Transverse colon (tissue), 4 donors: ENCODE measurements around the gene SLC15A2. TPM values are rescaled to one million over a fixed set of nuclear protein-coding genes. Genes with fewer than 3 reads are reported as not detected.

Experiments used
- DNase-seq: peaks from one replicate; pipeline ENCODE4 v3.0.0-alpha.2; 2019
- H3K27ac ChIP-seq, 4 donors: fragments of 200-600 bp; sonication (generic); 2 replicates each; pipeline ENCODE4 v1.5.1; 2016 to 2018; ENCODE audit warnings: inconsistent platforms in 4 of 4
- H3K27me3 ChIP-seq: fragments of 200-600 bp; sonication (generic); 2 replicates; pipeline ENCODE4 v1.5.1; 2017; ENCODE audit warnings: inconsistent platforms
- H3K36me3 ChIP-seq, 4 donors: fragments of 200-600 bp; sonication (generic); 2 replicates each; pipeline ENCODE4 v1.5.1; 2017 to 2019; ENCODE audit warnings: inconsistent platforms in 4 of 4
- H3K4me1 ChIP-seq, 4 donors: fragments of 200-600 bp; sonication (generic); 2 replicates each; pipeline ENCODE4 v1.5.1; 2017 to 2020; ENCODE audit warnings: inconsistent platforms in 4 of 4
- H3K4me3 ChIP-seq, 4 donors: fragments of 200-600 bp; sonication (generic); 1 replicate in 1 of 4; 2 replicates in 3 of 4; pipeline versions ENCODE4 v1.5.1 to v1.6.1; 2017 to 2019; ENCODE audit warnings: inconsistent platforms in 4 of 4
- H3K9me3 ChIP-seq, 2 donors: fragments of 200-600 bp; sonication (generic); 2 replicates each; pipeline ENCODE4 v1.5.1; 2017 to 2019; ENCODE audit warnings: inconsistent platforms in 2 of 2
- CTCF ChIP-seq, 5 experiments: fragments of 200-600 bp in 3 of 5; fragments of 450-650 bp in 2 of 5; sonication (generic) in 3 of 5; IDR thresholded peaks; 1 replicate in 2 of 5; 2 replicates in 3 of 5; pipeline ENCODE4 v1.5.1; 2016 to 2017; ENCODE audit warnings: antibody characterized with exemption in 5 of 5, inconsistent platforms in 3 of 5, mild to moderate bottlenecking in 2 of 5, moderate library complexity in 1 of 5
- EP300 ChIP-seq: sonication (generic); formaldehyde crosslinking; IDR thresholded peaks from one replicate; pipeline ENCODE4 v1.6.1; 2017; ENCODE audit warnings: antibody characterized with exemption, low read depth
- POLR2A ChIP-seq: fragments of 450-650 bp; IDR thresholded peaks from one replicate; pipeline ENCODE4 v1.6.1; 2016; ENCODE audit warnings: antibody characterized with exemption, mild to moderate bottlenecking, moderate library complexity
- POLR2AphosphoS5 ChIP-seq, 3 donors: sonication (generic); formaldehyde crosslinking; IDR thresholded peaks; one replicate each; pipeline ENCODE4 v1.6.1; 2016; ENCODE audit warnings: antibody characterized with exemption in 3 of 3
- WGBS, 2 donors: methylation state at CpG; one replicate each; pipeline ENCODE4 v1.1.5; 2018; ENCODE audit warnings: low coverage in 1 of 2; 5-methylcytosine and 5-hydroxymethylcytosine counted together
- in situ Hi-C, 4 donors: fragments of 200-750 bp; cut with MboI; loops; one replicate each; pipeline versions ENCODE4 v1.15.0 to v1.15.1; 2017; ENCODE audit warnings: low sequenced_read_pairs in 3 of 4, low pct_ligation_motif_present in 1 of 4, low pct_unique_long_range_greater_than_20kb in 1 of 4
- intact Hi-C: fragments of 100-400 bp; cut with DNase I; formaldehyde crosslinking; loops from one replicate; pipeline ENCODE4 v1.15.1; 2023; ENCODE audit warnings: low total_unique reads
- total RNA-seq, 4 donors: library from RNA; depleted of rRNA; stranded (reverse); fragments of >200 nt; gene quantifications; one replicate each; pipeline ENCODE4 v1.1.0, GENCODE V29; 2016

The SLC15A2 gene
- total RNA-seq, 4 donors from 2014 or later, result 1.1 to 5.6 (median 2.7) TPM

GRCh38 chr3:121989943-121990342, 95.7 kb downstream of the SLC15A2 start:
- Histone ChIP-seq H3K4me3 (no peak overlapping the region), H3K27ac (no peak overlapping the region), H3K4me1 (no peaks in the 10 kb centered on the region), H3K36me3 (peaks cover 0 to 7% (median 0%) of the 10 kb centered on the region in 4 donors), H3K9me3 (no peaks in the 10 kb centered on the region), H3K27me3 (no peaks in the 10 kb centered on the region)
- TF ChIP-seq POLR2AphosphoS5 (IDR thresholded peaks at IDR 0.05) (no peak), POLR2A (no peak), EP300 (no peak), CTCF (IDR thresholded peaks at IDR 0.05) (peak in 1 of 5 experiments; percentile 6)
- no peak for DNase-seq
- in situ Hi-C loops (loop anchor here in 1 of 4 donors (10.0 kb wide), 1 partner anchor 445 kb away; the partner anchor contains the start of gene POLQ), intact Hi-C loops (no loop called here)

- peak overlapping the region in 2 of 4 donors; percentile 2 to 39 for H3K27ac ChIP-seq
- no peak overlapping the region for H3K4me3 ChIP-seq
- H3K9me3 ChIP-seq, result no peaks in the 10 kb centered on the region
- H3K4me1 ChIP-seq, result peaks cover 0 to 10% (median 0%) of the 10 kb centered on the region in 4 donors
- in situ Hi-C loops (loop anchor here in 1 of 4 donors (10.0 kb wide), 1 partner anchor 448 kb away; the partner anchor contains the start of gene POLQ), intact Hi-C loops (no loop called here)
- TF ChIP-seq EP300 (no peak), POLR2A (no peak), POLR2AphosphoS5 (IDR thresholded peaks at IDR 0.05) (no peak), CTCF (IDR thresholded peaks at IDR 0.05) (no peak)
- 92% methylated on average over 24 of the region's 31 CpGs; no CpG with 5 or more reads in 1 of the 2 donors for WGBS, 2 donors
- H3K27me3 ChIP-seq, result no peaks in the 10 kb centered on the region
- DNase-seq, result no peak
- H3K36me3 ChIP-seq, result peaks cover 0 to 1% (median 0%) of the 10 kb centered on the region in 4 donors
Measured at GRCh38 chr3:121992601-121993560, 98.7 kb downstream of the SLC15A2 start.

Other genes with a start within 250 kb of the SLC15A2 start
- gene HCLS1, start 233.5 kb upstream of the SLC15A2 start, total RNA-seq, result 10 to 100 TPM in 3 of 4 donors, 1 to 10 TPM in 1; 5.0 to 50.3 (median 30.8) TPM
- 100 to 1,000 TPM in 1 of 4 donors, 10 to 100 TPM in 3; 71.7 to 101 (median 94.9) TPM for gene GOLGB1, start 144.7 kb upstream of the SLC15A2 start, total RNA-seq
- gene IQCB1, start 59.3 kb upstream of the SLC15A2 start, total RNA-seq, result 10 to 100 TPM in 3 of 4 donors, 1 to 10 TPM in 1; 4.5 to 52.1 (median 29.1) TPM
- gene EAF2, start 59.2 kb upstream of the SLC15A2 start, total RNA-seq, result 10 to 100 TPM in 1 of 4 donors, 1 to 10 TPM in 3; 2.2 to 26.0 (median 7.4) TPM
- gene ILDR1, start 127.8 kb downstream of the SLC15A2 start, total RNA-seq, result 10 to 100 TPM; 13.8 to 27.7 (median 21.5) TPM
- 1 to 10 TPM in 3 of 4 donors, not detected in 1; 1.4 to 4.6 (median 2.2) TPM for gene CD86, start 161.0 kb downstream of the SLC15A2 start, total RNA-seq